ENCODE results near the gene RBM7. TPM values are rescaled to one million over a fixed set of nuclear protein-coding genes. Genes with fewer than 3 reads are reported as not detected.

Gene RBM7
- total RNA-seq, 2 experiments from 2014 or later, result 38.4 to 42.9 TPM

DNA sequence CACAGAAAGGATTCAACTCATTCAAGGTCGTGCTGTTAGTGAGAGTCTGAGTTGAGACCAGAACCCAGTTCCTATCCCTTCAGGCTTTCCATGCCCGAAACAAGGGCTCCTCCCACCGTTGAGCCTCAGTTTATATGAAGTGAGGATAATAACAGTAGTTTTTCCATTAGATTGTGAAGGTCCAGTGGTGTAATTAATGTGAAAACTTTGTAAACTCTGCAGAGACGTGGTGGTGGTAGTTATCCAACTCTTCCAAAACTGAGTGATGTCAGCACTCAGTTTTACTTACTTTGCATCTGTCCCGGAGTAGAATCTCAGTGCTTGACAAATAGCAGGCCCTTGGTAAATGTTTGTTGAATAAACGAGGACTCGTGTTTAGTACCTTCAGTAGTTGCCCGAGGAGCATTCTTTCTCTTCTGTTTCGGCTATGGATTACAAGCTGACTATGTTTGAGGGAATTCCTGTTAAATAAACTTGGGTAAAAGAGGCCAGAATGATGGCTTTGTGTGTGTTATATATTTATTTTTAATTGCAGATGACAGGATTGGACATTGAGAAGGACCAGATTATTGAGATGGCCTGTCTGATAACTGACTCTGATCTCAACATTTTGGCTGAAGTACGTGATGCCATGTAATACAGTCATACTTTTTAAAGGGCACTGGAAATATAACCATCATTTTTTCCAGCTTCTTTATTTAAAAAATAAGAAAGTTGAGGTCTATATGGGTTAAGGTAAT, 39.8 kb downstream of the RBM7 start:
- Mint-ChIP-seq H3K4me1 (ENCODE audit: low read depth) (peaks cover 34% of the 10 kb centered on the region), H3K36me3 (ENCODE audit: low read depth) (peaks cover 26% of the 10 kb centered on the region), H3K4me3 (peak overlapping the region; percentile 98), H3K9me3 (ENCODE audit: insufficient read depth) (no peaks in the 10 kb centered on the region), H3K27ac (peak overlapping the region; percentile 94), H3K27me3 (ENCODE audit: low read depth) (no peaks in the 10 kb centered on the region)
- DNase-seq, result no peak
- ATAC-seq, result no peak
- ChIA-PET POLR2A (no interaction called here), CTCF (interaction anchor here (1.6 kb wide), 2 partner anchors 100 to 159 kb away, joined by 3 read pairs; no protein-coding TSS in a partner anchor)

DNA sequence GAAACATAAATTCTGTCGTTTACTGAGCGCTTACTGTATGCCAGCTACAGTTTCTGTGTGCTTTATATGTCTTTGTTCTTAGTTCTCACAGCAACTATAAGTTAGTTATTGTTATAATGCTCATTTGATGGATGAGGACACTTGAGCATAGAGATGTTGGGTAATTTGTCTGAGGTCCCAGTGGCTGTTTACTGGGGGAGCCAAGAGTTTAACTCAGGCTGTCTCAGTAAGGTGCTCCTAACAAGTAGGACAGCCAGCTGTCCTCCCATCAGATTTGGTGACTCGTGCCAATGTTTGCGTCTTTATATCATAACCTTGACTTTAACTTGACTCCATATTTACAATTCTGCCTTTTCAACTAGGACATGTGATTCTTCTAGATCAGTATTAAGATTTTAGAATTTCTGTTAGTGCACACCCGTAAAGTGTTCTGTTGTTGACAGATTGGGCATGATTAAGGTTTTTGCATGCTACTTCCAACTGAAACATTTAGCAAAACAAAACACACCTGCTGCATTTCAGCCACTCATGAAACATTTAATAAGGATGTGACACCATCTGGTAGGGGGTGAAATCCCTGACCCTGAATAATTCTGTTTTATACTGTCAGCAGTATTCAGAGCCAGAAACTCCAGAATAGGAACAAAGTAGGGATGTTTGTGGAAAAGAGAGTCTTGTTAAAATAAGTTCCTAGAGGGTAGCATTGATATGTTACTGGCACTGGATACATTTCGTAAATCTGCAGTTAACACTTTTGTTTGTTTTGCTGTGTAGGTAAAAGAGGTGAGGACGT, 40.7 kb downstream of the RBM7 start:
- H3K4me1 Mint-ChIP-seq (ENCODE audit: low read depth), result peaks cover 34% of the 10 kb centered on the region
- H3K4me3 Mint-ChIP-seq, result no peak overlapping the region
- no peak for DNase-seq
- ChIA-PET POLR2A (no interaction called here), CTCF (interaction anchor here (1.6 kb wide), 2 partner anchors 101 to 160 kb away, joined by 3 read pairs; no protein-coding TSS in a partner anchor)
- H3K36me3 Mint-ChIP-seq (ENCODE audit: low read depth), result peaks cover 29% of the 10 kb centered on the region
- no peak overlapping the region for H3K27ac Mint-ChIP-seq
- no peaks in the 10 kb centered on the region for H3K9me3 Mint-ChIP-seq (ENCODE audit: insufficient read depth)
- ATAC-seq, result no peak
- H3K27me3 Mint-ChIP-seq (ENCODE audit: low read depth), result no peaks in the 10 kb centered on the region

DNA sequence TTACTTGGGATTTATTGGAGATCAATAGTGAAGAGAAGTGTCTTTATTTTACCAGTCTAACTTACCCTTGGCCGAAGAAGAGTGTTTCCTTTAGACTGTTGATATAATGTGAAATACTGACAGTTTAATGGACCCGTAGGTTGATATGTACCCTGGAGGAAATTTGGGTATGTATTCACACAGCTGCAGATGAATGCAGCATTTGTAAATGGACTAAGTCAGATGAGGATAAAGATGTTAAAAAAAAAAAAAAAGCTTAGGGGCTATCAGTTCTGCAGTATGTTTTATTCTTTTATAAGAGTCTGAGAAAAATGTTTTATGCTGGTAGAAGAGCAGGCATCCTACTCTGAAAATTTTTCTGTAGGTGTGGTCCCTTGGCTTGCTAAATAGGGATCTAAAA, 41.5 kb downstream of the RBM7 start:
- ChIA-PET CTCF (interaction anchor here (1.3 to 1.6 kb wide), 2 partner anchors 10 to 95 kb away, joined by 3 to 4 read pairs; no protein-coding TSS in a partner anchor), POLR2A (no interaction called here)
- H3K36me3 Mint-ChIP-seq (ENCODE audit: low read depth), result peaks cover 33% of the 10 kb centered on the region
- DNase-seq, result no peak
- no peak overlapping the region for H3K4me3 Mint-ChIP-seq
- H3K9me3 Mint-ChIP-seq (ENCODE audit: insufficient read depth), result no peaks in the 10 kb centered on the region
- ATAC-seq, result no peak
- H3K27ac Mint-ChIP-seq, result no peak overlapping the region
- no peaks in the 10 kb centered on the region for H3K27me3 Mint-ChIP-seq (ENCODE audit: low read depth)
- peaks cover 34% of the 10 kb centered on the region for H3K4me1 Mint-ChIP-seq (ENCODE audit: low read depth)

DNA sequence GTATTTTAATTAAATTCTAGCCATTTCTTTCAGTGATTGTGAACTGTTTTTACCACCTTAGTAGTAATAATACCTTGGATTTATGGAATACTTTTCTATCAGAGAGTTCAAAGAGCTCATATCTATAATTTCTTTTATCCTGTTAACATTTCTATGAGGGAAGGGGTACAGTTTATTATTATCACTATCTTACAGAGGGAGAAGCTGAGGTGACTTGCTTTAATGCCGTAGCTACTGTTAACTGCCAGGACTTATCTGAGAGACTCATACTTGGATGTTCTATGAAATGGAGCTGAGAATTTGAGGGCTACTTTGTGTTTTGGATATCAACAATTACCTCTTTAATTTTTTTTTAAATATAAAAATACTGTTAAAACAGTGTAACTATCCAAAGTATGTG, 42.1 kb downstream of the RBM7 start:
- Mint-ChIP-seq H3K27ac (no peak overlapping the region), H3K4me3 (no peak overlapping the region), H3K4me1 (ENCODE audit: low read depth) (peaks cover 34% of the 10 kb centered on the region), H3K9me3 (ENCODE audit: insufficient read depth) (no peaks in the 10 kb centered on the region), H3K36me3 (ENCODE audit: low read depth) (peaks cover 38% of the 10 kb centered on the region), H3K27me3 (ENCODE audit: low read depth) (no peaks in the 10 kb centered on the region)
- no peak for DNase-seq
- ATAC-seq, result no peak
- CTCF ChIA-PET, result interaction anchor here (1.3 to 1.6 kb wide), 2 partner anchors 10 to 96 kb away, joined by 3 to 4 read pairs; no protein-coding TSS in a partner anchor
- POLR2A ChIA-PET, result no interaction called here

DNA sequence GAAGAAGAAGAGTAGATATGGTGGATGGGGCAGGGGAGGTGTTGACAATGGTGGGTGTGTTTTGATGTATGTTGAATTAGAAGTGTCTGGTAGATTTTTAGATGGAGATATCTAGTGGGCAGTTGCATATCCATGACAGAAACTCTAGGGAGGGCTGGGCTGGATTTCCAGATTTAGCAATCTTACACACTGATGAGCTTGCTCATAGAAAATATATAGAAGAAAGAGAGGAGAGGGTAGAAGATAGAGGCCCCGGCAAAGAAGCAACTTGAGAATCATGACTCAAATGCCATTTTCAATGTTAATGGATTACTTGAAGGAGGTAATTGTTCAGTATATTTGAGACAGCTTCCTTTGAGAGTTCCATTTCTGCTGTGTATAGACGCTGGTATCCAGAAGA, 47.0 kb downstream of the RBM7 start:
- ChIA-PET POLR2A (no interaction called here), CTCF (no interaction called here)
- Mint-ChIP-seq H3K27ac (no peak overlapping the region), H3K27me3 (ENCODE audit: low read depth) (no peaks in the 10 kb centered on the region), H3K36me3 (ENCODE audit: low read depth) (peaks cover 34% of the 10 kb centered on the region), H3K9me3 (ENCODE audit: insufficient read depth) (no peaks in the 10 kb centered on the region), H3K4me1 (ENCODE audit: low read depth) (no peaks in the 10 kb centered on the region), H3K4me3 (no peak overlapping the region)
- DNase-seq (no peak), ATAC-seq (no peak)

DNA sequence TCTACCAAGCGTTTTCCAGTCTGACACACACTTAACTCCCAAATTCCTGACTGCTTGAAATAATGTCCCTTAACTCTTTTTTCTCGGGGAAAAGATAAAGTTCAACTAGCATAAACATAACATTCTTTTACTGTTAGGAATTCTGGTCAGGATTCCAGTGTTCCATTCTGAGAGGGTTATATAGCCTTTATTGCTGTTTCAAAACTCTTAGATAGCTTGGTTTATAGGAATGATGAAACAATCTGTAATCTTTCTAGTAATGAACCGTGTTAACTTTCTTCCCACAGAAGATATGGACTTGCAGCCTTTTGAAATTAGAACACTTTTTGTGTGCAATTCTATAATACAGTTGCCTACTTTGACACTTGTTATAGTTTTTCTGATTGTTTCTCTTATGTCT, 47.4 kb downstream of the RBM7 start:
- ChIA-PET CTCF (no interaction called here), POLR2A (no interaction called here)
- Mint-ChIP-seq H3K4me1 (ENCODE audit: low read depth) (no peaks in the 10 kb centered on the region), H3K27ac (no peak overlapping the region), H3K36me3 (ENCODE audit: low read depth) (peaks cover 33% of the 10 kb centered on the region), H3K4me3 (no peak overlapping the region), H3K9me3 (ENCODE audit: insufficient read depth) (no peaks in the 10 kb centered on the region), H3K27me3 (ENCODE audit: low read depth) (no peaks in the 10 kb centered on the region)
- DNase-seq (no peak), ATAC-seq (no peak)

DNA sequence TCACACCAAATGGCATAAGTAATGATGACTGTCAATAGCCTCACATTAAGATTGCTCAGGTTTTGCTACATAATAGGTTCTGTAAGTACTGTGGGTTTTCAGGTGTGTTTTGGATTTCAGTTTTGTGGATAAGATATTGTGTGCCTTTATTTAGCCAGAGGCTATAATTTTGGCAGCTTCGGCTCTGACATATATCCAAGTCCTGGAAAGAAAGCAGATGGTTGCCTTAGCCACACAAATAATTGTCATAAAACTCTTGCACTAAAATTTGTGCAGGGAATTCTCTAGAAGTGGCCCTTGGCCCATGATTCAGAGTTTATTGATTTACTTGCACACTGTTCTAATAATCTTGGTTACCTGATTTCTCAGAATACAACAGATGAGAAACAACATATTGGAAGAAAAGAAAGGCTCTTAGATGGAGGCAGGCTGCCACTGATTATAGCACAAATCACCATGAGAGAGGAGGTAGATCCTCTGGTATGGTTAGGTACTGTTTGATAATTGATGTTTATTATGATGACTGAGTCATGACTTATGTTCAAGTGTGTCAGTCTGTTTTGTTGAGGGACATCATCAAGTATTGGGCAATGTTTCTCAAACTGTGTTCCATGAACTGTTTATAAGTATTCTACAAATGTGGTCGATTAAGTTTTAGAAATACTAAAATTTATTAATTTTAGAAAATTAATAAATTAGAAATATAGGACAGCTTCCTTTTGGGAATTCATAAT, 48.5 kb downstream of the RBM7 start:
- no peak for ATAC-seq
- DNase-seq, result no peak
- no peak overlapping the region for H3K27ac Mint-ChIP-seq
- CTCF ChIA-PET, result interaction anchor here (0.7 kb wide), 1 partner anchor 87 kb away, joined by 3 read pairs; no protein-coding TSS in a partner anchor
- H3K27me3 Mint-ChIP-seq (ENCODE audit: low read depth), result no peaks in the 10 kb centered on the region
- H3K4me1 Mint-ChIP-seq (ENCODE audit: low read depth), result no peaks in the 10 kb centered on the region
- H3K36me3 Mint-ChIP-seq (ENCODE audit: low read depth), result peaks cover 36% of the 10 kb centered on the region
- no peak overlapping the region for H3K4me3 Mint-ChIP-seq
- H3K9me3 Mint-ChIP-seq (ENCODE audit: insufficient read depth), result no peaks in the 10 kb centered on the region
- POLR2A ChIA-PET, result interaction anchor here (0.7 kb wide), 1 partner anchor 177 kb away, joined by 4 read pairs; no protein-coding TSS in a partner anchor

DNA sequence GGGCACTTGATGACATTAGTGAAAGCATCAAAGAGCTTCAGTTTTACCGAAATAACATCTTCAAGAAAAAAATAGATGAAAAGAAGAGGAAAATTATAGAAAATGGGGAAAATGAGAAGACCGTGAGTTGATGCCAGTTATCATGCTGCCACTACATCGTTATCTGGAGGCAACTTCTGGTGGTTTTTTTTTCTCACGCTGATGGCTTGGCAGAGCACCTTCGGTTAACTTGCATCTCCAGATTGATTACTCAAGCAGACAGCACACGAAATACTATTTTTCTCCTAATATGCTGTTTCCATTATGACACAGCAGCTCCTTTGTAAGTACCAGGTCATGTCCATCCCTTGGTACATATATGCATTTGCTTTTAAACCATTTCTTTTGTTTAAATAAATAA, 49.4 kb downstream of the RBM7 start:
- DNase-seq (no peak), ATAC-seq (no peak)
- Mint-ChIP-seq H3K27ac (no peak overlapping the region), H3K4me1 (ENCODE audit: low read depth) (no peaks in the 10 kb centered on the region), H3K27me3 (ENCODE audit: low read depth) (no peaks in the 10 kb centered on the region), H3K9me3 (ENCODE audit: insufficient read depth) (no peaks in the 10 kb centered on the region), H3K36me3 (ENCODE audit: low read depth) (peaks cover 29% of the 10 kb centered on the region), H3K4me3 (no peak overlapping the region)
- ChIA-PET POLR2A (interaction anchor here (0.7 kb wide), 1 partner anchor 178 kb away, joined by 4 read pairs; no protein-coding TSS in a partner anchor), CTCF (interaction anchor here (0.7 kb wide), 1 partner anchor 88 kb away, joined by 3 read pairs; no protein-coding TSS in a partner anchor)

DNA sequence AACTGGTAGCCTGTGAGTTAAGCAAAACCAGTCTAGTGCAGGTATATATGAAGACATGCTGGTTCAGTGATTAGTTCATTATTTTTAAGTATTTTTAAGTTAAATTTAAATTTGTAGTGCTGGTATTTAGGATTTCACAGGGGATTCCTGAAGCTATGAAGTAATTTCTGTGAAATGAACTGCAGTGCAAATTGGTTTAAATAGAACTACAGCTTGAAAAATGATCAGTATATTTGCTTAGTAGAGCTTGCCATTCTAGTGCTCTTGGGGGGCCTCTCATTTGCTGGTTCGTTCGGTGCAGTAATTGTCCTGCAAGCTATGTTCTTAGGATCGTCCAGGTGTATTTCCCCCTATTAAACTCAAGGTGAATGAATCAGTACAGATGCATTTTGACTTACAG, 51.9 kb downstream of the RBM7 start:
- Mint-ChIP-seq H3K27me3 (ENCODE audit: low read depth) (no peaks in the 10 kb centered on the region), H3K27ac (no peak overlapping the region), H3K36me3 (ENCODE audit: low read depth) (peaks cover 17% of the 10 kb centered on the region), H3K4me3 (no peak overlapping the region), H3K4me1 (ENCODE audit: low read depth) (no peaks in the 10 kb centered on the region), H3K9me3 (ENCODE audit: insufficient read depth) (no peaks in the 10 kb centered on the region)
- ATAC-seq (no peak), DNase-seq (no peak)
- CTCF ChIA-PET, result interaction anchor here (1.7 kb wide), 1 partner anchor 10 kb away, joined by 3 read pairs; no protein-coding TSS in a partner anchor
- POLR2A ChIA-PET, result no interaction called here

All from activated CD8-positive, alpha-beta T cell treated with anti-CD3 and anti-CD28 coated beads, Interleukin-2, amount 10 ng/mL, durations not matched to agents 7 days and 5 days (primary cell).